Right lobe of liver (tissue), 6 donors: ENCODE measurements around the gene FBLIM1. TPM values are rescaled to one million over a fixed set of nuclear protein-coding genes. Genes with fewer than 3 reads are reported as not detected.

Experiments used
- ATAC-seq, 4 donors: fragments of 200-7000 bp; cut with Tn5 transposase; one replicate each; pipeline ENCODE4 v1.9.1; 2020; ENCODE audit warnings: mild to moderate bottlenecking in 4 of 4, moderate library complexity in 4 of 4
- DNase-seq, 3 donors: peaks; one replicate each; pipeline ENCODE4 v3.0.0-alpha.2; 2020
- H3K27ac ChIP-seq, 3 donors: fragments of 200-600 bp; one replicate each; pipeline ENCODE4 v1.8.0; 2022
- H3K27me3 ChIP-seq, 2 donors: fragments of 200-600 bp; one replicate each; pipeline ENCODE4 v1.8.0; 2022
- H3K36me3 ChIP-seq, 4 donors: fragments of 200-600 bp; sonication (generic) in 1 of 4; one replicate each; pipeline versions ENCODE4 v1.5.1 to v1.8.0; 2017 to 2022; ENCODE audit warnings: control low read depth in 1 of 4
- H3K4me1 ChIP-seq, 4 donors: fragments of 200-600 bp; sonication (generic) in 1 of 4; one replicate each; pipeline versions ENCODE4 v1.5.1 to v1.8.0; 2017 to 2022; ENCODE audit warnings: control low read depth in 1 of 4
- H3K4me3 ChIP-seq, 3 donors: fragments of 200-600 bp; one replicate each; pipeline ENCODE4 v1.8.0; 2022
- H3K9me3 ChIP-seq, 4 donors: fragments of 200-600 bp; sonication (generic) in 1 of 4; one replicate each; pipeline versions ENCODE4 v1.5.1 to v1.8.0; 2017 to 2022; ENCODE audit warnings: control low read depth in 1 of 4
- CTCF ChIP-seq, 4 donors: fragments of 200-600 bp in 3 of 4; fragments of 450-650 bp in 1 of 4; IDR thresholded peaks; one replicate each; pipeline versions ENCODE4 v1.5.1 to v1.8.0; 2016 to 2022; ENCODE audit warnings: antibody characterized with exemption in 4 of 4, mild to moderate bottlenecking in 2 of 4
- POLR2A ChIP-seq: fragments of 450-650 bp; IDR thresholded peaks from one replicate; pipeline ENCODE4 v1.6.1; 2017; ENCODE audit warnings: antibody characterized with exemption, mild to moderate bottlenecking
- WGBS: methylation state at CpG from one replicate; pipeline ENCODE4 v1.1.6; 2018; ENCODE audit warnings: low coverage, low lambda C conversion rate; ENCODE audit not compliant: insufficient coverage; ENCODE audit errors: missing lambda C conversion rate; 5-methylcytosine and 5-hydroxymethylcytosine counted together
- intact Hi-C, 2 donors: fragments of 100-400 bp; cut with DNase I; formaldehyde crosslinking; loops; one replicate each; pipeline versions ENCODE4 v1.11.2 to v1.14.1; 2022
- total RNA-seq, 6 experiments: library from RNA; depleted of rRNA in 2 of 6; stranded (reverse); fragments of >200 nt in 2 of 6; fragmentation: NEBNext Ultra II Directional in 3 of 6; extraction: Animal tissue kit (Norgen Biotek cat#: 25700) in 3 of 6; gene quantifications; one replicate each; pipeline versions ENCODE4 v1.1.0 to v1.2.4, GENCODE V29; 2016 to 2023
- donor health status: DM: no; HTN: yes; CAD: no.
- donor health status: DM: no; HTN: no; CAD: no.
- donor health status: DM: no; HTN: no; CAD: no.
- donor health status: DM: no; HTN: yes; CAD: no.
- donor health status: DM: no; HTN: yes; CAD: no.

Gene FBLIM1
- total RNA-seq, 6 experiments from 2014 or later = 4.0 to 13.1 (median 6.0) TPM

- Histone ChIP-seq H3K27ac (peak overlapping the region in 1 of 3 donors; percentile 100), H3K27me3 (no peaks in the 10 kb centered on the region), H3K4me3 (no peak overlapping the region), H3K9me3 (no peaks in the 10 kb centered on the region), H3K36me3 (no peaks in the 10 kb centered on the region), H3K4me1 (peaks cover 0 to 32% (median 0%) of the 10 kb centered on the region in 4 donors)
- intact Hi-C loops = no loop called here
- no peak for DNase-seq
- WGBS = 81% methylated on average over 1 of the region's 1 CpG
- no peak for ATAC-seq
- TF ChIP-seq POLR2A (no peak), CTCF (IDR thresholded peaks at IDR 0.05) (no peak)
Measured at GRCh38 chr1:15830258-15830657, 71.7 kb downstream of the FBLIM1 start.

GRCh38 chr1:15833069-15833679 lies 74.6 kb downstream of the FBLIM1 start:
- peaks cover 0 to 35% (median 0%) of the 10 kb centered on the region in 4 donors for H3K4me1 ChIP-seq
- peak overlapping the region; percentile 58 to 68 (median 63) for H3K4me3 ChIP-seq
- H3K27ac ChIP-seq = peak overlapping the region; percentile 100
- TF ChIP-seq CTCF (IDR thresholded peaks at IDR 0.05) = no peak
- TF ChIP-seq POLR2A = peak; percentile 32
- no peaks in the 10 kb centered on the region for H3K36me3 ChIP-seq
- WGBS = 27% methylated on average over 24 of the region's 24 CpGs
- no peaks in the 10 kb centered on the region for H3K27me3 ChIP-seq
- intact Hi-C loops = no loop called here
- peak in 1 of 4 donors; percentile 0 for ATAC-seq
- no peaks in the 10 kb centered on the region for H3K9me3 ChIP-seq
- DNase-seq = peak; percentile 51 to 63 (median 62)

- H3K27me3 ChIP-seq = no peaks in the 10 kb centered on the region
- peak overlapping the region; percentile 58 to 68 (median 63) for H3K4me3 ChIP-seq
- DNase-seq (no peak), ATAC-seq (no peak)
- H3K9me3 ChIP-seq = no peaks in the 10 kb centered on the region
- H3K36me3 ChIP-seq = no peaks in the 10 kb centered on the region
- intact Hi-C loops = no loop called here
- peaks cover 0 to 35% (median 0%) of the 10 kb centered on the region in 4 donors for H3K4me1 ChIP-seq
- no peak for TF ChIP-seq CTCF (IDR thresholded peaks at IDR 0.05)
- TF ChIP-seq POLR2A = no peak
- peak overlapping the region; percentile 100 for H3K27ac ChIP-seq
- 0% methylated on average over 10 of the region's 10 CpGs for WGBS
Measured at GRCh38 chr1:15833842-15834405, 75.3 kb downstream of the FBLIM1 start.

GRCh38 chr1:15834406-15835204 lies 76.0 kb downstream of the FBLIM1 start:
- Histone ChIP-seq H3K4me1 (peaks cover 0 to 29% (median 0%) of the 10 kb centered on the region in 4 donors), H3K27me3 (no peaks in the 10 kb centered on the region), H3K36me3 (no peaks in the 10 kb centered on the region), H3K9me3 (no peaks in the 10 kb centered on the region), H3K27ac (peak overlapping the region; percentile 100), H3K4me3 (peak overlapping the region; percentile 58 to 68 (median 63))
- ATAC-seq = peak; percentile 51 to 77 (median 68)
- DNase-seq = peak; percentile 91 to 96 (median 94)
- TF ChIP-seq POLR2A = peak; percentile 81
- TF ChIP-seq CTCF (IDR thresholded peaks at IDR 0.05) = peak in 1 of 4 donors; percentile 11
- under 1% methylated on average over 37 of the region's 77 CpGs for WGBS
- intact Hi-C loops = no loop called here
